BLaER1 treated with 17β-estradiol and CSF1 and Interleukin-3, amounts not matched to agents 10 nM and 100 nM (cell line): ENCODE measurements around the gene RPL22.

Experiments
- H3K27ac ChIP-seq, 11 experiments: shearing (Covaris generic); formaldehyde crosslinking; 2 replicates each; pipeline ENCODE4 v1.8.1; 2022
- H3K27me3 ChIP-seq, 11 experiments: shearing (Covaris generic); formaldehyde crosslinking; 2 replicates each; pipeline ENCODE4 v1.8.1; 2022
- H3K36me3 ChIP-seq, 11 experiments: shearing (Covaris generic); formaldehyde crosslinking; 2 replicates each; pipeline ENCODE4 v1.8.1; 2022
- H3K4me1 ChIP-seq, 10 experiments: shearing (Covaris generic); formaldehyde crosslinking; 2 replicates each; pipeline ENCODE4 v1.8.1; 2022
- H3K4me2 ChIP-seq, 11 experiments: shearing (Covaris generic); formaldehyde crosslinking; 2 replicates each; pipeline ENCODE4 v1.8.1; 2022
- H3K4me3 ChIP-seq, 10 experiments: shearing (Covaris generic); formaldehyde crosslinking; 2 replicates each; pipeline ENCODE4 v1.8.1; 2022
- H3K9ac ChIP-seq, 11 experiments: shearing (Covaris generic); formaldehyde crosslinking; 2 replicates each; pipeline ENCODE4 v1.8.1; 2022
- H3K9me3 ChIP-seq, 11 experiments: shearing (Covaris generic); formaldehyde crosslinking; replicated peaks in 1 of 11; 2 replicates each; pipeline ENCODE4 v1.8.1; 2022
- H4K20me1 ChIP-seq, 11 experiments: shearing (Covaris generic); formaldehyde crosslinking; 2 replicates each; pipeline ENCODE4 v1.8.1; 2022
- Cebpa-rat ChIP-seq, 11 experiments: shearing (Covaris generic); IDR thresholded peaks; 2 replicates each; pipeline ENCODE4 v1.8.1; 2022

RPL22 gene

GRCh38 chr1:6163973-6164617 is 35.3 kb downstream of the RPL22 start:
- Histone ChIP-seq H3K9me3 (no peaks in the 10 kb centered on the region), H3K27me3 (peaks cover 0 to 21% (median 7%) of the 10 kb centered on the region in 11 experiments; a peak in 8 of 22 replicates), H3K4me3 (no peak overlapping the region), H3K36me3 (no peaks in the 10 kb centered on the region), H3K4me2 (no peak overlapping the region), H3K9ac (no peak overlapping the region), H3K27ac (no peak overlapping the region), H3K4me1 (peaks cover 10 to 27% (median 17%) of the 10 kb centered on the region in 10 experiments), H4K20me1 (peaks cover 0 to 32% (median 4%) of the 10 kb centered on the region in 11 experiments; a peak in 7 of 22 replicates)
- TF ChIP-seq Cebpa-rat (IDR thresholded peaks at IDR 0.05) = no peak

- no peak for TF ChIP-seq Cebpa-rat (IDR thresholded peaks at IDR 0.05)
- H3K4me1 ChIP-seq = peaks cover 10 to 26% (median 17%) of the 10 kb centered on the region in 10 experiments
- no peak overlapping the region for H3K9ac ChIP-seq
- no peak overlapping the region for H3K27ac ChIP-seq
- H3K36me3 ChIP-seq = no peaks in the 10 kb centered on the region
- H3K4me2 ChIP-seq = no peak overlapping the region
- no peaks in the 10 kb centered on the region for H3K9me3 ChIP-seq
- H3K27me3 ChIP-seq = peaks cover 0 to 21% (median 7%) of the 10 kb centered on the region in 11 experiments; a peak in 8 of 22 replicates
- H4K20me1 ChIP-seq = peaks cover 0 to 32% (median 4%) of the 10 kb centered on the region in 11 experiments; a peak in 7 of 22 replicates
- no peak overlapping the region for H3K4me3 ChIP-seq
These were observed 36.0 kb downstream of the RPL22 start for GRCh38 chr1:6163191-6163972.

- no peaks in the 10 kb centered on the region for H3K9me3 ChIP-seq
- peaks cover 0 to 32% (median 4%) of the 10 kb centered on the region in 11 experiments; a peak in 7 of 22 replicates for H4K20me1 ChIP-seq
- no peak overlapping the region for H3K4me2 ChIP-seq
- peaks cover 0 to 21% (median 7%) of the 10 kb centered on the region in 11 experiments; a peak in 8 of 22 replicates for H3K27me3 ChIP-seq
- TF ChIP-seq Cebpa-rat (IDR thresholded peaks at IDR 0.05) = no peak
- no peaks in the 10 kb centered on the region for H3K36me3 ChIP-seq
- H3K4me1 ChIP-seq = peaks cover 10 to 26% (median 17%) of the 10 kb centered on the region in 10 experiments
- no peak overlapping the region for H3K4me3 ChIP-seq
- H3K27ac ChIP-seq = no peak overlapping the region
- no peak overlapping the region for H3K9ac ChIP-seq
These were observed 36.6 kb downstream of the RPL22 start for GRCh38 chr1:6162773-6163172.

- H4K20me1 ChIP-seq = peaks cover 0 to 32% (median 4%) of the 10 kb centered on the region in 11 experiments; a peak in 8 of 22 replicates
- no peak overlapping the region for H3K27ac ChIP-seq
- H3K4me1 ChIP-seq = peaks cover 12 to 26% (median 17%) of the 10 kb centered on the region in 10 experiments
- H3K4me3 ChIP-seq = no peak overlapping the region
- no peaks in the 10 kb centered on the region for H3K36me3 ChIP-seq
- peaks cover 0 to 21% (median 7%) of the 10 kb centered on the region in 11 experiments; a peak in 8 of 22 replicates for H3K27me3 ChIP-seq
- no peak overlapping the region for H3K9ac ChIP-seq
- H3K4me2 ChIP-seq = no peak overlapping the region
- no peak for TF ChIP-seq Cebpa-rat (IDR thresholded peaks at IDR 0.05)
- H3K9me3 ChIP-seq = no peaks in the 10 kb centered on the region
These were observed 37.1 kb downstream of the RPL22 start for GRCh38 chr1:6162341-6162740.

GRCh38 chr1:6158181-6158580 is 41.2 kb downstream of the RPL22 start:
- TF ChIP-seq Cebpa-rat (IDR thresholded peaks at IDR 0.05) = no peak
- H3K4me1 ChIP-seq = peaks cover 33 to 58% (median 36%) of the 10 kb centered on the region in 10 experiments

GRCh38 chr1:6157528-6158174 is 41.7 kb downstream of the RPL22 start:
- Histone ChIP-seq H3K4me1 (peaks cover 33 to 63% (median 40%) of the 10 kb centered on the region in 10 experiments), H3K36me3 (no peaks in the 10 kb centered on the region), H3K9me3 (no peaks in the 10 kb centered on the region), H3K9ac (no peak overlapping the region), H3K4me2 (peak overlapping the region in 4 of 11 experiments; percentile 11 to 29 (median 18); a peak in 3 of 22 replicates), H3K27me3 (peaks cover 0 to 6% (median 0%) of the 10 kb centered on the region in 11 experiments; a peak in 4 of 22 replicates), H3K4me3 (no peak overlapping the region), H4K20me1 (peaks cover 0 to 22% (median 5%) of the 10 kb centered on the region in 11 experiments; a peak in 7 of 22 replicates), H3K27ac (no peak overlapping the region)
- TF ChIP-seq Cebpa-rat (IDR thresholded peaks at IDR 0.05) = no peak

More at GRCh38 chr1:6158181-6158580, 41.2 kb downstream of the RPL22 start:
- Histone ChIP-seq H3K4me2 (no peak overlapping the region), H3K27ac (no peak overlapping the region), H3K9me3 (no peaks in the 10 kb centered on the region), H3K4me3 (no peak overlapping the region), H3K27me3 (peaks cover 0 to 11% (median 3%) of the 10 kb centered on the region in 11 experiments; a peak in 7 of 22 replicates), H3K36me3 (no peaks in the 10 kb centered on the region), H4K20me1 (peaks cover 0 to 22% (median 5%) of the 10 kb centered on the region in 11 experiments; a peak in 7 of 22 replicates), H3K9ac (no peak overlapping the region)

GRCh38 chr1:6157132-6157527 is 42.3 kb downstream of the RPL22 start:
- Histone ChIP-seq H3K9me3 (no peaks in the 10 kb centered on the region), H3K36me3 (no peaks in the 10 kb centered on the region), H3K27me3 (0 out of 22 replicates have a peak, but pooled peaks cover 0 to under 1% (median 0%) of the 10 kb centered on the region in 11 experiments), H3K4me2 (peak overlapping the region in 4 of 11 experiments; percentile 11 to 29 (median 18); a peak in 2 of 22 replicates), H4K20me1 (peaks cover 0 to 17% (median 5%) of the 10 kb centered on the region in 11 experiments; a peak in 7 of 22 replicates), H3K4me3 (no peak overlapping the region), H3K9ac (no peak overlapping the region), H3K27ac (no peak overlapping the region), H3K4me1 (peaks cover 33 to 68% (median 42%) of the 10 kb centered on the region in 10 experiments)
- no peak for TF ChIP-seq Cebpa-rat (IDR thresholded peaks at IDR 0.05)

GRCh38 chr1:6154525-6155319 is 44.7 kb downstream of the RPL22 start:
- Histone ChIP-seq H3K4me1 (peaks cover 18 to 58% (median 28%) of the 10 kb centered on the region in 10 experiments), H3K9ac (peak overlapping the region in 4 of 11 experiments; percentile 12 to 48 (median 32); a peak in 3 of 22 replicates), H3K27ac (peak overlapping the region in 5 of 11 experiments; percentile 11 to 55 (median 47); a peak in 8 of 22 replicates), H3K9me3 (peaks cover 0 to 3% (median 0%) of the 10 kb centered on the region in 11 experiments; a peak in 2 of 22 replicates), H3K4me3 (peak overlapping the region in 3 of 10 experiments; percentile 18 to 60 (median 36); a peak in 4 of 20 replicates), H3K4me2 (peak overlapping the region; percentile 55 to 89 (median 65)), H4K20me1 (peaks cover 0 to 5% (median 0%) of the 10 kb centered on the region in 11 experiments; a peak in 4 of 22 replicates), H3K36me3 (no peaks in the 10 kb centered on the region), H3K27me3 (no peaks in the 10 kb centered on the region)
- no peak for TF ChIP-seq Cebpa-rat (IDR thresholded peaks at IDR 0.05)
